Measurements from ENCODE around the gene TH. TPM values are rescaled to one million over a fixed set of nuclear protein-coding genes. Genes with fewer than 3 reads are reported as not detected.
"Not testable (repeated sequence)": the region's sequence is repeated elsewhere in the genome, so short reads cannot be mapped to it uniquely, and the experiment has no call there.

The TH gene
- total RNA-seq, 1 donor from 2014 or later = 4.3 TPM

DNA sequence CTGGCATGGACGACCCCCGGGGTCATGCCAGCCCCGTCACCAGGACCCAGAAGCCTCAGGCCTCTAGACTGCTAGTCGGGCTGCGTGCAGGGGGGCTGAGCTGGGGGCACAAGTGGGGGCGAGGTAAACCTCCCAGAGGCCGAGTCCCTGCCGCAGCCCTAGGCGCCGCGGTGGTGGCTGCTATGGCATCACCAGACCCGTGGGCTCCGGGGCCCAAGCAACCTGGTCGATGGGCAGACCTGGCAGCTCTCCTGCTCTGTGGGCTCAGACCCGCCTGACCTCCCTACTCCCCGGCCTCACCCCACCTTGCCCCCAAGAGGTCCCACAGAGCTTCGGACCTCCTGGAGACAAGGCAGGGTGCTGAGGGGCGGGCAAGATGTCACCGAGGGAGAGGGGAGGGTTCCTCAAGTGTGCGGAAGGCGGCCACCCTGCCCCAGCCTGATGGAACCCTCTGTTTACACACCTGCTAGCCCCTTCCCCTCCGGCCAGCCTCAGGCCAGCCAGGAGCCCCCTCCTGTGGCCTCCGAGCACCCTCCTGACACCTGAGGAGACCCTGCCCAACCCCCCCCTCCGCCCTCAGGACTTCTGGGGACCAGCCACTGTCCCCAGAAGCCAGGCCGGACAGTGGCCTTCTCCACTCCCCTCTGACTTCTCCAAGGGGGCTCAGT lies 41.8 kb downstream of the TH start:
- no peak for DNase-seq (ENCODE audit: low spot score)

GRCh38 chr11:2129308-2129698 lies 42.3 kb downstream of the TH start:
- DNase-seq (ENCODE audit: low spot score) = no peak

GRCh38 chr11:2128511-2129307 lies 42.9 kb downstream of the TH start:
- no peak for DNase-seq (ENCODE audit: low spot score)

DNA sequence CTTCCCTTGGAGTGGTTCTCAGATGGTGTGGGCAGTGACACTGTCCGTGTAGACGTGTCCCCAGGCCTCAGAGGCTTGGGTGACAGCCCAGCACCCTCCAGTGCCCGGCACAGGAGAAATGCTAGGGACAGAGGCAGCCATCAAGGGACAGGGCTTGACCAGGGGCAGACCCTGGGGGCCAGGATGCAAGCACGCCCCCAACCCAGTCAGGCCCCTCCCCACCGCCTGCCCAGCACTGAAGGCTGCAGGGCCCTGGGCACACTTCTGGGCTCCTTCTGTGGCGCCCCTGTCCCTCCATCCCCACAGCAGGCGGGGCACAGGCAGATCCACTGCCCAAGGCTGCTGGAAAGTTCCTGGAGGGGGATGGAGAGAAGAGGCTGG lies 43.5 kb downstream of the TH start:
- DNase-seq (ENCODE audit: low spot score) = no peak

DNA sequence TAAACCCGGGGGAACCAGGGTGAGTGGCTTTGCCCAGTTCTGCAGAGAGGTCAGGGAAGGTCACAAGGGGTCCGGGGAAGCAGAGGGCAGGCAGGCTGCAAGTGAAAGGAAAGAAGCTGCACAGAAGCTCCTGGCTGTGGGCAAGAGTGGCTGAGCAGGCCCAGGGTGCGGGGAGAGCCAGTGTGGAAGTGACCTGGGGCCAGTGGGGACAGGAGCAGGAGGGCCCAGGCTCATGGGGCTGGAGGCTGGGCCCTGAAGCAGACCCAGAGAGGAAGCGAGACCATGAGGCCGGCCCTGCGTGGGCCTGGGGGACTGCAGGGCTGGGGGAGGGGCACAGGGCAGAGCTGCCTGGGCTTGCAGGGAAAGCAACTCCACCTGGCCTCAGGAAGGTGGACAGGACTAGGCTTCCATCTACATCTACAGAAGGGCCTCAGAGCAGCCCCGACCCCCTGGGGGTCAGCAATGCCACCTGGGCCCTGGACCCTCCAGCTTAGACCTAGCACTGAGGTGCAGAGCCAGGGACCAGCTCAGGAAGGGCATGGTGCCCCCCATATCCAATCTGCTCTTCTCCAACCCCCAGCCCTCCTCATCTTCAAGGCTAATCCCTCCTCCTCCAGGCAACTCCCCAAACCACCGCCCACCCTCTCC lies 44.0 kb downstream of the TH start:
- DNase-seq (ENCODE audit: low spot score) = no peak

GRCh38 chr11:2126520-2127085 lies 45.0 kb downstream of the TH start:
- DNase-seq (ENCODE audit: low spot score) = no peak

GRCh38 chr11:2124736-2125484 lies 46.7 kb downstream of the TH start:
- not testable (repeated sequence) for DNase-seq (ENCODE audit: low spot score)

DNA sequence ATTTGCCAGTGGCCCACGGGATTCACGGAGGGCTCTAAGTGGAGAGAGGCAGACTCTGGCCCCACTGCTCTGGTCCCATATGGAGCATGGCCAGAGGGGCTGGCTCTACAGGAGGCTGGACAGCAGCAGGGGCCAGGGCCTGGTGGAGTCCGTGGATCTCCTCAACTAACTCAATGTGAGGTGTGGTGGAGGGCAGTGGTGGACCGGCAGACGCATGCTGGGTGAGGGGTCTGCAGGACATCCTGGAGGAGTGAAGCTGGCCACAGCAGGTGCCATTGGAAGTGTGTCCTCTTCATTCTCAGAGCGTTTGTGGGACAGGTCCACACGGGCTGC lies 48.0 kb downstream of the TH start:
- no peak for DNase-seq (ENCODE audit: low spot score)

- no peak for DNase-seq (ENCODE audit: low spot score)
Measured at GRCh38 chr11:2122907-2123627, 48.5 kb downstream of the TH start.

GRCh38 chr11:2122222-2122906 lies 49.3 kb downstream of the TH start:
- no peak for DNase-seq (ENCODE audit: low spot score)

GRCh38 chr11:2121227-2122130 lies 50.1 kb downstream of the TH start:
- DNase-seq (ENCODE audit: low spot score) = no peak

GRCh38 chr11:2120359-2121100 lies 51.1 kb downstream of the TH start:
- DNase-seq (ENCODE audit: low spot score) = no peak

DNA sequence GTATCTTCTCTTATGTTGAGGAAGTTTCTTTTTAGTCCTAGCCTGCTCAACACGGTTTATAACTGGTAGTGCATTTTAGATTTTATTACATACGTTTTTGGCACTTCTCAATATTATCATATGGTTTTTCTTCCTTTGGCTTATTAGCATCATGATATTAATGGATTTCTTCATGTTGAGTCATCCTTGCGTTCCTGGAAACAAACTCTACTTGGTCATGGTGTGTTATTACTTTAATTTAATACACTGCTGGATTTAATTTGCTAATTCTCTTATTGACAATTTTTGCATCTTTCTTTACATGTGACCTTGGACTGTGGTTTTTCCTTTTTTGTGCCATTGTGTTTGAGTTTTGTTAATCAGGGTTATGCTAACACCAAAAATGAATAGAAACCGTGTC lies 52.9 kb downstream of the TH start:
- DNase-seq (ENCODE audit: low spot score) = no peak

DNA sequence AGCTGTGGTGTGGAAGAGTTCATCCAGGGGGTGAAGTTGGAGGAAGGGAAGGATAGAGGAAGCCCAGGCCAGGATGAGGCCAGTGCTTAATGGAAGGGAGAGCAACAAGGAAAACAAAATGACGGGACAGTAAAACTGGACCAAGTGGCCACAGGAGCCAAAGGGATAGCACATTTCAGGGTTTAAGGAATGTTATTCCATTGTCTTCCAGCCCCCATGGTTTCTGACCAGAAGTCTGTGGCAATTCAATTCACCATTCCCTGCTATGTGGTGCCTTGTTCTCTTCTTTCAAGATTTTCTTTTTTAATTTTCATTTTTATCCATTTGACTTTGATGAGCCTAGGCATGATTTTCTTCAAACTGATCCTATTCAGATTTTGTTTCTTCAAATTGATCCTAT lies 54.9 kb downstream of the TH start:
- DNase-seq (ENCODE audit: low spot score) = no peak

DNA sequence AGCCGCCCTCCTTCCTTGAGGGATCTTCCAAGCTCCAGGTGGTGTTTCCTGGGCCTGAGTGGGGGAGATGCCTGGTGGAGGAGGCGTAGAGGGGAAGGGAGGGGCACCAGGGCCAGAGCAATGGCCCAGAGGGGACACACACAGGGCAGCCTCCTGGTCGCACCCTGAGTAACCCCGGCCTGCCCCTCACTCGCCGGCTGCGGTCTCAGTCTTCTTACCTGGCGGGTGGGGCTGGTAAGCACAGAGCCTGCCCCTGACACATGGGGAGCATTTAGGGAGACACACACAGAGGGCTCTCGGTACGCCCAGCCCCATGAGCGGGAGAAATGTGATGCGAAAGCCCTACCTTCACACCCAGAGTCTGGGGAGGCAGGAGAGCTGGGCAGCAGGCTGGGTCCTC lies 56.3 kb downstream of the TH start:
- no peak for DNase-seq (ENCODE audit: low spot score)

GRCh38 chr11:2114430-2115241 lies 57.0 kb downstream of the TH start:
- no peak for DNase-seq (ENCODE audit: low spot score)
